Neural progenitor cell (in vitro differentiated cells): Measurements from ENCODE around the gene PDE6B. TPM values are rescaled to one million over a fixed set of nuclear protein-coding genes. Genes with fewer than 3 reads are reported as not detected.
"Not testable (repeated sequence)": the region's sequence is repeated elsewhere in the genome, so short reads cannot be mapped to it uniquely, and the experiment has no call there.

ENCODE experiments used
- DNase-seq: peaks from one replicate; pipeline ENCODE4 v3.0.0-alpha.2; 2016; ENCODE audit warnings: low spot score
- H2AFZ ChIP-seq: fragments of 200-600 bp; sonication (generic); replicated peaks from 2 replicates; pipeline ENCODE4 v1.6.1; 2016; ENCODE audit warnings: antibody characterized with exemption
- H3F3A ChIP-seq: fragments of 200-600 bp; sonication (generic); 2 replicates; pipeline ENCODE4 v1.6.1; 2016; ENCODE audit warnings: antibody characterized with exemption, low read depth
- H3K27ac ChIP-seq: fragments of 200-600 bp; sonication (generic); 2 replicates; pipeline ENCODE4 v1.5.1; 2016; ENCODE audit warnings: mild to moderate bottlenecking
- H3K27me3 ChIP-seq: fragments of 200-600 bp; sonication (generic); 2 replicates; pipeline ENCODE4 v1.6.1; 2016; ENCODE audit warnings: mild to moderate bottlenecking, moderate library complexity
- H3K36me3 ChIP-seq: fragments of 200-600 bp; sonication (generic); 2 replicates; pipeline ENCODE4 v1.5.1; 2016
- H3K4me1 ChIP-seq: fragments of 200-600 bp; sonication (generic); 2 replicates; pipeline ENCODE4 v1.6.1; 2016; ENCODE audit warnings: mixed run types
- H3K4me2 ChIP-seq: fragments of 200-600 bp; sonication (generic); 2 replicates; pipeline ENCODE4 v1.6.1; 2016
- H3K4me3 ChIP-seq: fragments of 200-600 bp; sonication (generic); 2 replicates; pipeline ENCODE4 v1.5.1; 2016
- H3K79me2 ChIP-seq: fragments of 200-600 bp; sonication (generic); 2 replicates; pipeline ENCODE4 v1.6.1; 2016; ENCODE audit warnings: low read depth
- H3K9ac ChIP-seq: fragments of 200-600 bp; sonication (generic); 2 replicates; pipeline ENCODE4 v1.6.1; 2016
- H3K9me3 ChIP-seq: fragments of 200-600 bp; sonication (generic); 2 replicates; pipeline ENCODE4 v1.5.1; 2016; ENCODE audit warnings: low read depth
- H4K20me1 ChIP-seq: fragments of 200-600 bp; sonication (generic); 2 replicates; pipeline ENCODE4 v1.6.1; 2016; ENCODE audit warnings: low read depth
- H3K27ac Mint-ChIP-seq: 3 replicates; pipeline ENCODE4 v1.8.0; 2021; ENCODE audit warnings: mixed read lengths
- H3K27me3 Mint-ChIP-seq: 2 replicates; pipeline ENCODE4 v1.8.0; 2022; ENCODE audit warnings: low read depth, mild to moderate bottlenecking, inconsistent platforms, moderate library complexity, mixed read lengths; ENCODE audit not compliant: insufficient read depth
- H3K36me3 Mint-ChIP-seq: 3 replicates; pipeline ENCODE4 v1.8.0; 2021; ENCODE audit warnings: mixed read lengths
- H3K4me1 Mint-ChIP-seq: 3 replicates; pipeline ENCODE4 v1.8.0; 2021; ENCODE audit warnings: mixed read lengths
- H3K4me3 Mint-ChIP-seq: 3 replicates; pipeline ENCODE4 v1.8.0; 2021; ENCODE audit warnings: mild to moderate bottlenecking, moderate library complexity, mixed read lengths
- H3K9me3 Mint-ChIP-seq: 3 replicates; pipeline ENCODE4 v1.8.0; 2020; ENCODE audit warnings: mixed read lengths
- EZH2 ChIP-seq: fragments of 200-600 bp; sonication (generic); IDR thresholded peaks from 2 replicates; pipeline ENCODE4 v1.6.1; 2017; ENCODE audit warnings: antibody characterized with exemption, mild to moderate bottlenecking, moderate library complexity
- EZH2phosphoT487 ChIP-seq: fragments of 200-600 bp; sonication (generic); IDR thresholded peaks from 2 replicates; pipeline ENCODE4 v1.6.1; 2017; ENCODE audit warnings: antibody characterized with exemption
- total RNA-seq: library from RNA; depleted of rRNA; stranded (reverse); fragments of >200 nt; gene quantifications from 2 replicates; pipeline ENCODE4 v1.2.3, GENCODE V29; 2015; ENCODE audit warnings: low replicate concordance
- TF ChIP-seq, protein P1 (sequence below): fragments of 200-600 bp; sonication (generic); IDR thresholded peaks from 2 replicates; pipeline ENCODE4 v1.5.1; 2017; ENCODE audit warnings: antibody characterized with exemption, mild to moderate bottlenecking

Gene PDE6B
- total RNA-seq, 1 donor from 2014 or later, result 4.3 TPM

DNA sequence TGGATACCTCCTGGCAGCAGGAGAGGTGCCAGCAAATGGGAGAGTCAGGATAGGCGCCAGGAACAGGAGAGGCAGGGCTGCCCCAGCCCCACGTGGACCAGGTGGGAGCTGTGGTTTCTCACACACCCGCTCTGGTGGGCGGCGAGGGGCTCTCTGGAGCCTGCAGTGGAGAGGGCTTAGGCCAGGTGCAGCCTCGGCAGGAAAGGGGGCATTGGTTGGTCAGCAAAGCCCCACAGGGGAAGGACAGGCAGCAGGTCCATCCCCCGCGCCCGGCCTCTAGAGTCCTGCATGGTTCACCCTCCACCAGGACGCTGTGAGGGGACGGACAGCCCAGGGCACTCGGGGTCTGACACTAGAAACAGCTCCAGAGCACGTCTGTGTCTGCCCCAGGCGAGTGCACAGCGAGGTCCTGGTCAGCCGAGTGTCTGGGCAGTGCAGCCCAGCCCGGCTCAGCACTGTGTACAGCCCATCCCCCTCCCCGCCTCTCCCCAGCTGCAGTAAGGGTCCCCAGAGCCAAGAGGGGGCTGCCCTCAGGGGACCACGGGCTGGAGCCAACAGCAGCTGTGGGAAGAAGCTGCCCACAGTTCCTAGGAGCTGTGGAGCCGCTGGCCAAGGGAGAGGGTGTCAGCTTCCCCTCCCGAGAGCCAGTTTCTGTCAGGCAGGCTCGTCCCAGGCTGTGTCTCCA is 40.5 kb downstream of the PDE6B start:
- Histone ChIP-seq H3K9me3 (no peaks in the 10 kb centered on the region), H3K9ac (no peak overlapping the region), H4K20me1 (no peaks in the 10 kb centered on the region), H3K79me2 (no peaks in the 10 kb centered on the region), H3K4me1 (peaks cover 5% of the 10 kb centered on the region), H3K27me3 (no peaks in the 10 kb centered on the region), H3F3A (no peaks in the 10 kb centered on the region), H3K4me2 (no peak overlapping the region), H2AFZ (no peak overlapping the region), H3K4me3 (no peak overlapping the region), H3K27ac (no peak overlapping the region), H3K36me3 (no peaks in the 10 kb centered on the region)
- Mint-ChIP-seq H3K27ac (no peak overlapping the region), H3K36me3 (peaks cover 6% of the 10 kb centered on the region), H3K4me1 (no peaks in the 10 kb centered on the region), H3K27me3 (peaks cover 8% of the 10 kb centered on the region), H3K9me3 (no peaks in the 10 kb centered on the region), H3K4me3 (no peak overlapping the region)
- TF ChIP-seq EZH2phosphoT487, result no peak
- TF ChIP-seq EZH2, result no peak
- TF ChIP-seq, protein P1, sequence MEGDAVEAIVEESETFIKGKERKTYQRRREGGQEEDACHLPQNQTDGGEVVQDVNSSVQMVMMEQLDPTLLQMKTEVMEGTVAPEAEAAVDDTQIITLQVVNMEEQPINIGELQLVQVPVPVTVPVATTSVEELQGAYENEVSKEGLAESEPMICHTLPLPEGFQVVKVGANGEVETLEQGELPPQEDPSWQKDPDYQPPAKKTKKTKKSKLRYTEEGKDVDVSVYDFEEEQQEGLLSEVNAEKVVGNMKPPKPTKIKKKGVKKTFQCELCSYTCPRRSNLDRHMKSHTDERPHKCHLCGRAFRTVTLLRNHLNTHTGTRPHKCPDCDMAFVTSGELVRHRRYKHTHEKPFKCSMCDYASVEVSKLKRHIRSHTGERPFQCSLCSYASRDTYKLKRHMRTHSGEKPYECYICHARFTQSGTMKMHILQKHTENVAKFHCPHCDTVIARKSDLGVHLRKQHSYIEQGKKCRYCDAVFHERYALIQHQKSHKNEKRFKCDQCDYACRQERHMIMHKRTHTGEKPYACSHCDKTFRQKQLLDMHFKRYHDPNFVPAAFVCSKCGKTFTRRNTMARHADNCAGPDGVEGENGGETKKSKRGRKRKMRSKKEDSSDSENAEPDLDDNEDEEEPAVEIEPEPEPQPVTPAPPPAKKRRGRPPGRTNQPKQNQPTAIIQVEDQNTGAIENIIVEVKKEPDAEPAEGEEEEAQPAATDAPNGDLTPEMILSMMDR, result no peak
- DNase-seq, result no peak

DNA sequence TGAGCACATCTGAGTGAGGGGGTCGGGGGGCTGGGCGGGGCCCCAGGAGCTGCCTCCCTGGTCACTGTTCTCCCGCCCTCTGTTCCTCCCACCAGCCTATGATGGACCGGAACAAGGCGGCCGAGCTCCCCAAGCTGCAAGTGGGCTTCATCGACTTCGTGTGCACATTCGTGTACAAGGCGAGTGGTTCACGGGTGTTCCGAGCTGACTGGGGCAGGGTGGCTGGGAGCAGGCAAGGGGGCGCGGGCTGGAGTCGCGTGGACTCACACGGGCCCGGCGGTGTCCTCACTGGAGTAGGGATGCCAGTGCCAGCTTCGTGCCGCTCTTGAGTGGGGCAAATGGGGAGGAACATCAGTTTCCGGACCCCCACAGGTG is 41.0 kb downstream of the PDE6B start:
- H3K36me3 ChIP-seq, result no peaks in the 10 kb centered on the region
- no peak for TF ChIP-seq EZH2phosphoT487
- TF ChIP-seq, protein P1, result no peak
- TF ChIP-seq EZH2, result no peak
- peaks cover 7% of the 10 kb centered on the region for H3K27me3 Mint-ChIP-seq
- no peak overlapping the region for H3K4me2 ChIP-seq
- H3K4me3 ChIP-seq, result no peak overlapping the region
- peaks cover 7% of the 10 kb centered on the region for H3K36me3 Mint-ChIP-seq
- DNase-seq, result no peak
- H3F3A ChIP-seq, result no peaks in the 10 kb centered on the region
- no peaks in the 10 kb centered on the region for H3K79me2 ChIP-seq
- no peaks in the 10 kb centered on the region for H4K20me1 ChIP-seq
- H3K9me3 ChIP-seq, result no peaks in the 10 kb centered on the region
- no peaks in the 10 kb centered on the region for H3K27me3 ChIP-seq
- H3K9me3 Mint-ChIP-seq, result no peaks in the 10 kb centered on the region
- H3K4me1 ChIP-seq, result peaks cover 5% of the 10 kb centered on the region
- no peak overlapping the region for H3K9ac ChIP-seq
- no peak overlapping the region for H3K27ac Mint-ChIP-seq
- no peak overlapping the region for H3K4me3 Mint-ChIP-seq
- H2AFZ ChIP-seq, result no peak overlapping the region
- H3K27ac ChIP-seq, result no peak overlapping the region
- H3K4me1 Mint-ChIP-seq, result no peaks in the 10 kb centered on the region

DNA sequence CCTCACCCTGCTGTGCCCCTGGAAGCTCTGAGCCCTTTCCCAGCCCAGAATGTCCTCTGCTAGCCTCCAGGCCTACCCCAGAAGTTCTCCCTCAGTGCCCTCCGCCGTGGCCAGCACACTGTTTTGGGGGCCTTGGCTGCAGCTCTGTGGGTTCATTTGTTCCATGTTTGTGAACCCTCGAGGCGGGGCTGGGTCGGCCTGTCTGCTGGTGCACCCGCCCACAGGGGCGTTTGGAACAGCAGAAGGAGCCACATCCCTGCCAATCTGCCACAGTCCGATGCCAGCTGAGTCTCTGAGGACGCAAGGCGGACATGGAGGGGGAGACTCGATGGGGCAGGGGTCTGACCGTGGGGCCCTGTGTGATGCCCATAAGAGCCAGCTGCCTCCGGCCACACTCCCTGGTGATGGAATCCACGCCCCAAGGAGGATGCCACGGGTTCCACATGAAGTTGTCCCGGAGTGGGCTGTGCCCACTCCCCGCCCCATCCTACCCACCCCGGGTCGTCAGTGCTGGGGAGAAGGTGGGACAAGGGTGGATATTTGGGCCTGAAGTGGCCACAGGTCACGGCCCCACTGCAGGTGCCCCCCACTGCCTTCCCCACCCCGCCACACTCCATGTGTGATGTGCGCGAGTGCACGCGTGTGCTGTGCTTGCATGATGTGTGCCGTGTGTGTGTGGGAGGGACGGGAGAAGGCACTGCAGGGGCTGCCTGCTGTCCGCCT is 41.6 kb downstream of the PDE6B start:
- H3K9me3 Mint-ChIP-seq, result no peaks in the 10 kb centered on the region
- H3K27me3 Mint-ChIP-seq, result peaks cover 4% of the 10 kb centered on the region
- H4K20me1 ChIP-seq, result no peaks in the 10 kb centered on the region
- H2AFZ ChIP-seq, result no peak overlapping the region
- H3K4me3 ChIP-seq, result no peak overlapping the region
- H3K79me2 ChIP-seq, result no peaks in the 10 kb centered on the region
- H3K36me3 ChIP-seq, result no peaks in the 10 kb centered on the region
- H3F3A ChIP-seq, result no peaks in the 10 kb centered on the region
- no peak for TF ChIP-seq EZH2phosphoT487
- no peak overlapping the region for H3K27ac ChIP-seq
- no peaks in the 10 kb centered on the region for H3K27me3 ChIP-seq
- H3K4me1 ChIP-seq, result peaks cover 5% of the 10 kb centered on the region
- no peak overlapping the region for H3K4me2 ChIP-seq
- H3K36me3 Mint-ChIP-seq, result peaks cover 7% of the 10 kb centered on the region
- no peak overlapping the region for H3K9ac ChIP-seq
- no peaks in the 10 kb centered on the region for H3K4me1 Mint-ChIP-seq
- H3K9me3 ChIP-seq, result no peaks in the 10 kb centered on the region
- H3K27ac Mint-ChIP-seq, result no peak overlapping the region
- no peak overlapping the region for H3K4me3 Mint-ChIP-seq
- DNase-seq, result no peak

DNA sequence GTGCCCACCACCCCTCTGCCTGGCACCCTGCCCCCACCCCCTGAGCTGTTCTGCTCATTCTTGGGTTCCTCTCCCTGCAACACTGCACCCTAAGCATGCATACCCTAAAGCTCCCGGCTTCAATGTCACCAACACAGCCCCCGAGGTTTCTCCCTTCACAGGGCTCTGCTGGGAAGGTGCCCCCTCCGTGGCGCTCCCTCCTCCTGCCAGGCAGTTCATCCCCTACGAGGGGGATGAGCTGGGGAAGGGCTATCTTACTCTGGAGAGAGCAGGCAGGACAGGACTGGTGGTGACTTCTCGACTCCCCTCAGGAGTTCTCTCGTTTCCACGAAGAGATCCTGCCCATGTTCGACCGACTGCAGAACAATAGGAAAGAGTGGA is 42.2 kb downstream of the PDE6B start:
- H3K27ac ChIP-seq, result no peak overlapping the region
- TF ChIP-seq EZH2phosphoT487 (no peak), EZH2 (no peak)
- TF ChIP-seq, protein P1, result no peak
- peaks cover 3% of the 10 kb centered on the region for H3K27me3 Mint-ChIP-seq

DNA sequence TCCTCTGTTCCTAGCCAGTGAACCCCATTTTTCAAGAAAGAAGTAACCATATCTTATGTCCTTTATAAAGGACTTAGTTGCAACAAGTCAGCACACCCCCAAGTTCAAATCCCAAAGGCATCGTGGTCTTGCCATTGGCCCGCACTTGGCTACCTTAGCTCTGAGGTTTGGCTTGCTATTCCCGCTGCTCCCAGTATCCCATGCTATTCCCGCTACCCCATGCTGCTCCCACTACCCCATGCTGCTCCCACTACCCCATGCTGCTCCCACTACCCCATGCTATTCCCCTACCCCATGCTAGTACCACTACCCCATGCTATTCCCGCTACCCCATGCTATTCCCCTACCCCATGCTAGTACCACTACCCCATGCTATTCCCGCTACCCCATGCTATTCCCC is 42.8 kb downstream of the PDE6B start:
- H3K4me1 ChIP-seq, H3K9ac ChIP-seq, H2AFZ ChIP-seq, H3K36me3 ChIP-seq, H3K79me2 ChIP-seq, H3K9me3 Mint-ChIP-seq, H3K4me3 Mint-ChIP-seq, H3F3A ChIP-seq, H3K4me3 ChIP-seq, H3K4me1 Mint-ChIP-seq, H3K27ac ChIP-seq, H3K27me3 ChIP-seq, H4K20me1 ChIP-seq, H3K9me3 ChIP-seq, H3K4me2 ChIP-seq, DNase-seq, H3K27ac Mint-ChIP-seq, H3K27me3 Mint-ChIP-seq: not testable (repeated sequence)
- peaks cover 13% of the 10 kb centered on the region for H3K36me3 Mint-ChIP-seq

More for the DNA sequence above, 42.2 kb downstream of the PDE6B start:
- H3K27ac Mint-ChIP-seq, result no peak overlapping the region
- Histone ChIP-seq H3K4me2 (no peak overlapping the region), H3K27me3 (no peaks in the 10 kb centered on the region), H3K9ac (no peak overlapping the region), H3F3A (no peaks in the 10 kb centered on the region), H3K9me3 (no peaks in the 10 kb centered on the region), H3K4me1 (peaks cover 5% of the 10 kb centered on the region), H3K4me3 (no peak overlapping the region), H2AFZ (no peak overlapping the region), H3K36me3 (no peaks in the 10 kb centered on the region), H4K20me1 (no peaks in the 10 kb centered on the region), H3K79me2 (no peaks in the 10 kb centered on the region)
- peaks cover 10% of the 10 kb centered on the region for H3K36me3 Mint-ChIP-seq
- no peaks in the 10 kb centered on the region for H3K4me1 Mint-ChIP-seq
- no peak overlapping the region for H3K4me3 Mint-ChIP-seq
- DNase-seq, result no peak
- H3K9me3 Mint-ChIP-seq, result no peaks in the 10 kb centered on the region
